HG03196 (cell line): ENCODE data around the gene SCD.

ENCODE experiments used
- ATAC-seq: cut with Tn5 transposase; IDR thresholded peaks from one replicate; pipeline ENCODE4 v1.9.1; 2021; ENCODE audit not compliant: unreplicated experiment

SCD gene

GRCh38 chr10:100395626-100396025 lies 48.6 kb downstream of the SCD start:
- no peak for ATAC-seq

DNA sequence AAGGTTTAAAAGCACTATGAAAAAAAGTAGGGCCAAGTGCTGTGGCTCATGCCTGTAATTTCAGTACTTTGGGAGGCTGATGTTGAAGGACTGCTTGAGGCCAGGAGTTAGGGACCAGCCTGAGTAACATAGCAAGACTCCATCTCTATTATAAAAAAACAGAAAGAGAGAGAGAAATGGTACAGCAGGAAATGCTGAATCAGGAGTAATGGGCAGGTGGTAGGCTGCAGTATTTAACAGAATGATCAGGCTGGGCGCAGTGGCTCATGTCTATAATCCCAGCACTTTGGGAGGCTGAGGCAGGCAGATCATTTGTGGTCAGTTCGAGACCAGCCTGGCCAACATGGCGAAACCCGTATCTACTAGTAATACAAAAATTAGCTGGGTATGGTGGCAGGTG lies 49.6 kb downstream of the SCD start:
- ATAC-seq: no peak

DNA sequence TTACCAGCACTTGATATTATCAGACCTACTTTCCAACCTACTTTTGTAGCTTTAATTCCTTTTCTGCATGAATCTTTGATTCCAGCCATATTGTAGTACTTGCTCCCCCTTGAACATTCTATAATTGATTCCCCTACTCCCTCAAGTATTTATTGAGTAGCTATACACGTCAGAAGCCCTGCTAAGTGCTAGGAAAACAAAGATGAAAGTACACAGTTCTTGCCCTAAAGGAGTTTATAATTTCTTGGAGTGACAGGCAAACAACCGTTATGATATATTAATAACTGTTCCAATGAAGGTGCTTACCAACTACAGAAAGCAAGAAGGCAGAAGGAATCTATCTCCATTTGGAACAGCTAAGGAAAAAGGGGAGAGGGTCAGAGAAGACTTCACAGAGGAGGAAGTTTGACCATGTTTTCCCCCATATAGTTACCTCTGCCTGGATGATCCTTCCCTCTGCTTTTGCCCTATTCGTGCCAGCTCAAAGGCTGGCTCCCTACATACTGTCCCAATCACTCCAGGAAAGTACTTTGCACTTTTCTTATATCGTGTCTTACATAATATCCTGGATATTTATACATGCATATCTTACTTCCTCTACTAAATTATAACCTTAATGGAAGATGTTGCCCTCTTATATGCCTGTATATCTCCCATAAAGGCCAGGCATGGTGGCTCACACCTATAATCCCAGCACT lies 54.7 kb downstream of the SCD start:
- no peak for ATAC-seq

- no peak for ATAC-seq
Observed at GRCh38 chr10:100403734-100404133, 56.7 kb downstream of the SCD start.

GRCh38 chr10:100413173-100413572 lies 66.1 kb downstream of the SCD start:
- ATAC-seq: no peak
